Measurements from ENCODE around the gene PCDHB15.
A peak's percentile ranks its signal among the peaks of the same experiment; 100 is the strongest.
"Not testable (repeated sequence)": the region's sequence is repeated elsewhere in the genome, so short reads cannot be mapped to it uniquely, and the experiment has no call there.

The PCDHB15 gene
- long read RNA-seq, result 0 reads

DNA sequence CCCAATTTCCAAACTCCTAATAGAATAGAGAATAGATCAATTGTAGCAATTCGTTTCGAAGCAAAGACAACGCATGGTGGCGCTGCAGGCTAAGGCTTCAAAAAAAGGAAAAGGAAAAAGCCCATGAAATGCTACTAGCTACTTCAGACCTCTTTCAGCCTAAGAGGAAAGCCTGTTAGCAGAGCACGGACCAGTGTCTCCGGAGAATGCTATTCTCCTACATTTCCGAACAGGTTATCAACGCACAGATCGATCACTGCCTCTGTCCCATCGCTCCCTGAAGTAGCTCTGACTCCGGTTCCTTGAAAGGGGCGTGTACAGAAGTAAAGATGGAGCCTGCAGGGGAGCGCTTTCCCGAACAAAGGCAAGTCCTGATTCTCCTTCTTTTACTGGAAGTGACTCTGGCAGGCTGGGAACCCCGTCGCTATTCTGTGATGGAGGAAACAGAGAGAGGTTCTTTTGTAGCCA lies at the start of gene PCDHB15:
PCDHB15 (plus strand) TSS at position 146 of the 468 bp plus-strand sequence; CDS start at position 330, 184 bp downstream.
- Histone ChIP-seq H3K27ac (replicated peaks) (no peak within 1 kb of the TSS), H3K4me3 (replicated peaks; ENCODE audit: insufficient read depth, low read length) (peak within 1 kb of the TSS; percentile 5; the same call in 1 of the 2 replicates), H3K27me3 (ENCODE audit: insufficient read depth, poor library complexity, severe bottlenecking) (no peaks in the 10 kb centered on the region)
- TF ChIP-seq POLR2AphosphoS5 (IDR thresholded peaks at IDR 0.05; ENCODE audit: low read depth) (no peak), SPI1 (IDR thresholded peaks at IDR 0.05; ENCODE audit: borderline replicate concordance, low read depth) (no peak), GABPA (IDR thresholded peaks at IDR 0.05; ENCODE audit: low read depth) (no peak)
- TF ChIP-seq, protein P1, sequence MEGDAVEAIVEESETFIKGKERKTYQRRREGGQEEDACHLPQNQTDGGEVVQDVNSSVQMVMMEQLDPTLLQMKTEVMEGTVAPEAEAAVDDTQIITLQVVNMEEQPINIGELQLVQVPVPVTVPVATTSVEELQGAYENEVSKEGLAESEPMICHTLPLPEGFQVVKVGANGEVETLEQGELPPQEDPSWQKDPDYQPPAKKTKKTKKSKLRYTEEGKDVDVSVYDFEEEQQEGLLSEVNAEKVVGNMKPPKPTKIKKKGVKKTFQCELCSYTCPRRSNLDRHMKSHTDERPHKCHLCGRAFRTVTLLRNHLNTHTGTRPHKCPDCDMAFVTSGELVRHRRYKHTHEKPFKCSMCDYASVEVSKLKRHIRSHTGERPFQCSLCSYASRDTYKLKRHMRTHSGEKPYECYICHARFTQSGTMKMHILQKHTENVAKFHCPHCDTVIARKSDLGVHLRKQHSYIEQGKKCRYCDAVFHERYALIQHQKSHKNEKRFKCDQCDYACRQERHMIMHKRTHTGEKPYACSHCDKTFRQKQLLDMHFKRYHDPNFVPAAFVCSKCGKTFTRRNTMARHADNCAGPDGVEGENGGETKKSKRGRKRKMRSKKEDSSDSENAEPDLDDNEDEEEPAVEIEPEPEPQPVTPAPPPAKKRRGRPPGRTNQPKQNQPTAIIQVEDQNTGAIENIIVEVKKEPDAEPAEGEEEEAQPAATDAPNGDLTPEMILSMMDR (IDR thresholded peaks at IDR 0.05; ENCODE audit: insufficient read depth, low read length), result no peak
- peak in 1 of 2 experiments; percentile 22 for DNase-seq (ENCODE audit: low read depth in 1 of 2, low spot score in 1 of 2)

DNA sequence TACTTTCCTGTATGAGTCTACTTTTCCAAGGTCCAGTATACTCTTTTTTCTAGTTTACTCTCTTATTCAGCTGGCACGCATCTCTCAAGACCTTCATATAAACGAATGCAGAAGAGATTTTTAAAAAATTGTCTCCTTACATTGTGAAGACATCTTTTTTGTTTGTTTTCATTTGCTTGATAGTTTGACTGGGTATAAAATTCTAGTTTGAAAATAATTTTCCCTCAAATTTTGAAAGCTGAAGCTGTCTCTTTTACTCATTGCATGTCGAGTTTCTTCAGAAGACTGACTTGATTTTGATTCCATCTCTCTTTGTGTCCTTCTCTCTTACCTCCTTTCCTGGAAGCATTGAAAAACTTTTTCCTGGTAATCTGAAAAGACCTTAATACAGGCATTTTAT lies 48.8 kb upstream of the PCDHB15 start:
- no peak overlapping the region for H3K27ac ChIP-seq (replicated peaks)
- no peak overlapping the region for H3K4me3 ChIP-seq (replicated peaks; ENCODE audit: insufficient read depth, low read length)
- DNase-seq (ENCODE audit: low read depth in 1 of 2, low spot score in 1 of 2), result no peak
- TF ChIP-seq POLR2AphosphoS5 (IDR thresholded peaks at IDR 0.05; ENCODE audit: low read depth), result no peak
- TF ChIP-seq, protein P2, sequence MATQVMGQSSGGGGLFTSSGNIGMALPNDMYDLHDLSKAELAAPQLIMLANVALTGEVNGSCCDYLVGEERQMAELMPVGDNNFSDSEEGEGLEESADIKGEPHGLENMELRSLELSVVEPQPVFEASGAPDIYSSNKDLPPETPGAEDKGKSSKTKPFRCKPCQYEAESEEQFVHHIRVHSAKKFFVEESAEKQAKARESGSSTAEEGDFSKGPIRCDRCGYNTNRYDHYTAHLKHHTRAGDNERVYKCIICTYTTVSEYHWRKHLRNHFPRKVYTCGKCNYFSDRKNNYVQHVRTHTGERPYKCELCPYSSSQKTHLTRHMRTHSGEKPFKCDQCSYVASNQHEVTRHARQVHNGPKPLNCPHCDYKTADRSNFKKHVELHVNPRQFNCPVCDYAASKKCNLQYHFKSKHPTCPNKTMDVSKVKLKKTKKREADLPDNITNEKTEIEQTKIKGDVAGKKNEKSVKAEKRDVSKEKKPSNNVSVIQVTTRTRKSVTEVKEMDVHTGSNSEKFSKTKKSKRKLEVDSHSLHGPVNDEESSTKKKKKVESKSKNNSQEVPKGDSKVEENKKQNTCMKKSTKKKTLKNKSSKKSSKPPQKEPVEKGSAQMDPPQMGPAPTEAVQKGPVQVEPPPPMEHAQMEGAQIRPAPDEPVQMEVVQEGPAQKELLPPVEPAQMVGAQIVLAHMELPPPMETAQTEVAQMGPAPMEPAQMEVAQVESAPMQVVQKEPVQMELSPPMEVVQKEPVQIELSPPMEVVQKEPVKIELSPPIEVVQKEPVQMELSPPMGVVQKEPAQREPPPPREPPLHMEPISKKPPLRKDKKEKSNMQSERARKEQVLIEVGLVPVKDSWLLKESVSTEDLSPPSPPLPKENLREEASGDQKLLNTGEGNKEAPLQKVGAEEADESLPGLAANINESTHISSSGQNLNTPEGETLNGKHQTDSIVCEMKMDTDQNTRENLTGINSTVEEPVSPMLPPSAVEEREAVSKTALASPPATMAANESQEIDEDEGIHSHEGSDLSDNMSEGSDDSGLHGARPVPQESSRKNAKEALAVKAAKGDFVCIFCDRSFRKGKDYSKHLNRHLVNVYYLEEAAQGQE (IDR thresholded peaks at IDR 0.05; ENCODE audit: insufficient replicate concordance, low read depth), result no peak
- TF ChIP-seq SPI1 (IDR thresholded peaks at IDR 0.05; ENCODE audit: borderline replicate concordance, low read depth), result no peak
- TF ChIP-seq GABPA (IDR thresholded peaks at IDR 0.05; ENCODE audit: low read depth), result no peak
- TF ChIP-seq, protein P1 (IDR thresholded peaks at IDR 0.05; ENCODE audit: insufficient read depth, low read length), result no peak
- H3K27me3 ChIP-seq (ENCODE audit: insufficient read depth, poor library complexity, severe bottlenecking), result no peaks in the 10 kb centered on the region

DNA sequence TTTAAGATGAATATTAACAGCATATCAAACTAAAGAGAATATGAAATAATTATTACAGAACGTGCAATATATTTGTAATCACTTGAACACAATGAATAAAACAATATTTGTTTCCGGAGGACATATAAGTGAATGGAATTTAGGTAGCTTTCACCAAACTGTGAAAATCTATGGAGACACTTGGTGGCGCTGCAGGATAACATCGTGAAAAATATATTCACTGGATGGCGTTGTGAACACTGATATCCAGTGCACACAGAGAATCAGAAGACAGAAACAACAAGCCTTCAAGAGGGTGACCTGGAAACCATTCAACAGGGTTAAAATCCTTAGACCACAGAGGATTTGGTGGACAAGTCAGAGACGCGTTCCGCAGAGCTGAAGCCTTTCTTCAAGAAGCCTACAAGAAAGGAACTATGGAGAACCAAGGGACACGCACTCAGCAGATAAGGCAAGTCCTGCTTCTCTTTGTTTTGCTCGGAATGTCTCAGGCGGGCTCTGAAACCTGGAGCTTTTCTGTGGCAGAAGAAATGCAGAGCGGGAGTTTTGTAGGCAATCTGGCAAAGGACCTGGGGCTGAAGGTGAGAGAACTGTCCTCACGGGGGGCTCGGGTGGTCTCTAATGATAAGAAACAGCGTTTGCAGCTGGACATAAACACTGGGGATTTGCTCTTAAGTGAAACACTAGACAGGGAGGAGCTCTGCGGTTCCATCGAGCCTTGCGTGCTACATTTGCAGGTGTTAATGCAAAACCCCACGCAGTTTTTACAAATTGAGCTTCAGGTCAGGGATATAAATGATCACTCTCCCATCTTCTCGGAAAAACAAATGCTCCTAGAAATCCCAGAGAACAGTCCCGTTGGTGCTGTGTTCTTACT lies 45.6 kb upstream of the PCDHB15 start, which contains the start of gene PCDHB11:
PCDHB11 (plus strand) TSS at position 269 of the 877 bp plus-strand sequence; CDS start at position 417, 148 bp downstream.
- no peak within 1 kb of the TSS for H3K27ac ChIP-seq (replicated peaks)
- no peak for DNase-seq (ENCODE audit: low read depth in 1 of 2, low spot score in 1 of 2)
- no peak for TF ChIP-seq GABPA (IDR thresholded peaks at IDR 0.05; ENCODE audit: low read depth)
- no peak for TF ChIP-seq SPI1 (IDR thresholded peaks at IDR 0.05; ENCODE audit: borderline replicate concordance, low read depth)
- TF ChIP-seq POLR2AphosphoS5 (IDR thresholded peaks at IDR 0.05; ENCODE audit: low read depth), result no peak
- TF ChIP-seq, protein P2 (IDR thresholded peaks at IDR 0.05; ENCODE audit: insufficient replicate concordance, low read depth), result no peak
- TF ChIP-seq, protein P1 (IDR thresholded peaks at IDR 0.05; ENCODE audit: insufficient read depth, low read length), result no peak
- H3K4me3 ChIP-seq (replicated peaks; ENCODE audit: insufficient read depth, low read length), result no peak within 1 kb of the TSS
- no peaks in the 10 kb centered on the region for H3K27me3 ChIP-seq (ENCODE audit: insufficient read depth, poor library complexity, severe bottlenecking)

DNA sequence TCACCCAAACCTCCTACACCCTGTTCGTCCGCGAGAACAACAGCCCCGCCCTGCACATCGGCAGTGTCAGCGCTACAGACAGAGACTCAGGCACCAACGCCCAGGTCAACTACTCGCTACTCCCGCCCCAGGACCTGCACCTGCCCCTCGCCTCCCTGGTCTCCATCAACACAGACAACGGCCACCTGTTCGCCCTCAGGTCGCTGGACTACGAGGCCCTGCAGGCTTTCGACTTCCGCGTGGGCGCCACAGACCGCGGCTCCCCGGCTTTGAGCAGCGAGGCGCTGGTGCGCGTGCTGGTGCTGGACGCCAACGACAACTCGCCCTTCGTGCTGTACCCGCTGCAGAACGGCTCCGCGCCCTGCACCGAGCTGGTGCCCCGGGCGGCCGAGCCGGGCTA lies 44.1 kb upstream of the PCDHB15 start:
- H3K27ac ChIP-seq (replicated peaks); H3K4me3 ChIP-seq (replicated peaks; ENCODE audit: insufficient read depth, low read length); H3K27me3 ChIP-seq (ENCODE audit: insufficient read depth, poor library complexity, severe bottlenecking); DNase-seq (ENCODE audit: low read depth in 1 of 2, low spot score in 1 of 2): not testable (repeated sequence)

DNA sequence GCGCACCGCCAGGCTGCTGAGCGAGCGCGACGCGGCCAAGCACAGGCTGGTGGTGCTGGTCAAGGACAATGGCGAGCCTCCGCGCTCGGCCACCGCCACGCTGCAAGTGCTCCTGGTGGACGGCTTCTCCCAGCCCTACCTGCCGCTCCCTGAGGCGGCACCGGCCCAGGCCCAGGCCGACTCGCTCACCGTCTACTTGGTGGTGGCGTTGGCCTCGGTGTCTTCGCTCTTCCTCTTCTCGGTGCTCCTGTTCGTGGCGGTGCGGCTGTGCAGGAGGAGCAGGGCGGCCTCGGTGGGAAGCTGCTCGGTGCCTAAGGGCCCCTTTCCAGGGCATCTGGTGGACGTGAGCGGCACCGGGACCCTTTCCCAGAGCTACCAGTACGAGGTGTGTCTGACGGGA lies 43.5 kb upstream of the PCDHB15 start:
- not testable (repeated sequence) for H3K27ac ChIP-seq (replicated peaks); H3K27me3 ChIP-seq (ENCODE audit: insufficient read depth, poor library complexity, severe bottlenecking); DNase-seq (ENCODE audit: low read depth in 1 of 2, low spot score in 1 of 2); H3K4me3 ChIP-seq (replicated peaks; ENCODE audit: insufficient read depth, low read length)
